K562 (cell line): ENCODE data around the gene ZNF740.

Experiments
- CTCF ChIP-seq, 3 experiments: IDR thresholded peaks in 2 of 3; conservative IDR thresholded peaks in 1 of 3; 2 replicates each; pipeline ENCODE4 v1.5.1; 2011 to 2012; ENCODE audit warnings: low read length in 3 of 3, mild to moderate bottlenecking in 3 of 3, control low read depth in 2 of 3, improper control_type of control experiment in 1 of 3, inconsistent platforms in 1 of 3, low read depth in 1 of 3, mixed read lengths in 1 of 3, moderate library complexity in 1 of 3; ENCODE audit not compliant: insufficient read depth in 2 of 3
- ID3 ChIP-seq, 2 experiments: fragments of 250-450 bp in 1 of 2; fragments of 450-650 bp in 1 of 2; sonication (Bioruptor Pico) in 1 of 2; IDR thresholded peaks; 2 replicates each; pipeline versions ENCODE4 v1.6.1 to v1.8.0; 2016 to 2021; ENCODE audit warnings: mild to moderate bottlenecking in 2 of 2, moderate library complexity in 2 of 2, missing compliant biosample characterization in 1 of 2, missing genetic modification characterization in 1 of 2
- KAT2B ChIP-seq: IDR thresholded peaks from one replicate; pipeline ENCODE4 v1.6.1; 2012; ENCODE audit warnings: low read depth, mild to moderate bottlenecking, control low read depth, inconsistent platforms, low read length, moderate library complexity
- PREB ChIP-seq: sonication (generic); formaldehyde crosslinking; IDR thresholded peaks from 2 replicates; pipeline ENCODE4 v1.8.1; 2023; ENCODE audit warnings: mild to moderate bottlenecking, missing genetic modification reagents
- REST ChIP-seq, 2 experiments: fragments of 450-650 bp; formaldehyde crosslinking in 1 of 2; IDR thresholded peaks; 2 replicates each; pipeline versions ENCODE4 v1.4.0 to v1.6.1; 2014 to 2020; ENCODE audit warnings: mild to moderate bottlenecking in 2 of 2, borderline replicate concordance in 1 of 2, low read depth in 1 of 2
- SAFB ChIP-seq: fragments of 200-400 bp; formaldehyde crosslinking; IDR thresholded peaks from 2 replicates; pipeline ENCODE4 v1.6.1; 2017; ENCODE audit warnings: low read depth, low read length, borderline replicate concordance
- SNAPC5 ChIP-seq: fragments of 250-450 bp; sonication (Bioruptor Pico); IDR thresholded peaks from 2 replicates; pipeline ENCODE4 v1.8.0; 2021; ENCODE audit warnings: moderate library complexity, mild to moderate bottlenecking, inconsistent platforms
- YY1 ChIP-seq, 3 experiments: IDR thresholded peaks; 2 replicates each; pipeline ENCODE4 v1.6.1; 2011; ENCODE audit warnings: low read length in 2 of 3, mild to moderate bottlenecking in 2 of 3, moderate library complexity in 2 of 3, borderline replicate concordance in 1 of 3, control low read depth in 1 of 3, low read depth in 1 of 3; ENCODE audit not compliant: insufficient read depth in 3 of 3, insufficient replicate concordance in 2 of 3, control insufficient read depth in 1 of 3, insufficient read length in 1 of 3; ENCODE audit errors: extremely low read depth in 1 of 3
- ZNF174 ChIP-seq: fragments of 250-450 bp; sonication (Bioruptor Pico); IDR thresholded peaks from 2 replicates; pipeline ENCODE4 v1.4.0; 2020; ENCODE audit warnings: mild to moderate bottlenecking
- ZNF274 ChIP-seq: IDR thresholded peaks from 2 replicates; pipeline ENCODE4 v1.6.1; 2011; ENCODE audit warnings: low read depth, mild to moderate bottlenecking, low read length, moderate library complexity, borderline replicate concordance
- ZNF644 ChIP-seq: fragments of 200-800 bp; sonication (Bioruptor generic); IDR thresholded peaks from 2 replicates; pipeline ENCODE4 v1.6.1; 2016; ENCODE audit warnings: low read depth, missing genetic modification characterization, missing compliant biosample characterization

- TF ChIP-seq ZNF644 (tag) = no peak
- no peak for TF ChIP-seq ZNF274
- no peak for TF ChIP-seq REST (IDR thresholded peaks at IDR 0.05; ENCODE audit: borderline replicate concordance)
- no peak for TF ChIP-seq REST (CRISPR knock-in tag; IDR thresholded peaks at IDR 0.05; ENCODE audit: low read depth)
- no peak for TF ChIP-seq CTCF (IDR thresholded peaks at IDR 0.05 in 2 of 3, conservative IDR thresholded peaks at IDR 0.05 in 1 of 3; ENCODE audit: insufficient read depth in 2 of 3, low read depth in 1 of 3, low read length in 3 of 3)
- TF ChIP-seq SNAPC5 (CRISPR knock-in tag) = no peak
- TF ChIP-seq KAT2B = no peak
- TF ChIP-seq YY1 (IDR thresholded peaks at IDR 0.05; ENCODE audit: borderline replicate concordance in 1 of 3, control insufficient read depth in 1 of 3, extremely low read depth in 1 of 3, insufficient read depth in 3 of 3, insufficient read length in 1 of 3, insufficient replicate concordance in 2 of 3, low read depth in 1 of 3, low read length in 2 of 3) = no peak
- TF ChIP-seq SAFB = no peak
- no peak for TF ChIP-seq ZNF174
- no peak for TF ChIP-seq ID3 (CRISPR knock-in tag; IDR thresholded peaks at IDR 0.05)
- no peak for TF ChIP-seq ID3 (tag; IDR thresholded peaks at IDR 0.05)
- TF ChIP-seq PREB (CRISPR knock-in tag) = no peak
Observed at GRCh38 chr12:53215497-53215896, 35.0 kb downstream of the ZNF740 start.
